Stimulated activated CD4-positive, alpha-beta T cell treated with anti-CD3 and anti-CD28 coated beads, Interleukin-15, amount 100 ng/mL, for 24 hours (primary cell): Measurements from ENCODE around the gene CAMK2D.
"Not testable (repeated sequence)": the region's sequence is repeated elsewhere in the genome, so short reads cannot be mapped to it uniquely, and the experiment has no call there.

Source experiments
- DNase-seq: peaks from one replicate; pipeline ENCODE4 v3.0.0-alpha.2; 2020

Gene CAMK2D

DNA sequence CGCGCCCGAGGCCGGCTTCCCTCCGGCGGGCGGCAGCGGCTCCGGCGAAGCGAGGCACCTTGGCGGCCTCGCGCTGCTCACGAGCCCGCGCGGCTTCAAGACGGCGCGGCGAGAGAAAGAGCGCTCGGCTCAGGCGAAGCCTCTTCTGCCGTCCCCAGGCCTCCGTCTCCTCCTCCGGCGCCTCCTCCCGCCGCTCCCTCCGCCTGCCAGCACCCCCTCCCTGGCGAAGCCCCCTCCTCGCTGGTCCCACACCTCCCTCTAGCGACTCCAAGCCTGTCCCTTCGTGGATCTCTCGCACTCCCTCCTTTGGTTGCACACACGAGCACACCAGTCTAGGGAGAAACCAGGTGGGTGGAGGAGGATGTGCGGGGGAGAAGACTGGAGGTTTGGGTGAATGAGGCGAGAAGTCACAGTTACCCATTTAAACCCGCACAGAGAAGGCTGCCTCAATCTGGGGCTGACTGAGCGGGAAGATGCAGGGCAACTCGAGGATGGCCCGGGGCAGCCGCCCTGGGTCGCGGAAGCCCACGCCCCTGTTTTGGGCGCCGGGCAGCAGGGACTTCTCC is at the start of gene CAMK2D:
CAMK2D (minus strand) TSS at position 119 of the 566 bp plus-strand sequence. CDS start 670 bp downstream, outside the sequence.
- peak; percentile 88 for DNase-seq

DNA sequence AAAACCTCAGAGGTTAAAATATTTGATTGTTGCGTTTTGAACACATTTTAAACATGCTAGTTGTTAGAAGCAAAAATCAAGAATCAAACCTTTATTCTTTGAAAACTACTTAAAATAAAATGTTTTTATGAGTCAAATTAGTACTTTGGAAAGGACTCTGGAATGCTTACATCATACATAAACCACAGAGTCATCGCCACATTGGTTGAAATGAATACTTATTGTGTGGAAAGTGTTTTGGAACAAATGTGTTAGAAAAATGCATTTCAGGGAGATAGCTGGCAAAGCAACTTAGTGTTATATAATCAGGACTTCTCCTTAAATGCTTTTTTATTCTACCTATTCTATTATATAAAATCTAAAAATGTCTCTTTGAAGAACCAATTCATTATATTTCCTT is 49.4 kb upstream of the CAMK2D start:
- DNase-seq = no peak

- DNase-seq = no peak
Observed at GRCh38 chr4:113809311-113809710, 47.8 kb upstream of the CAMK2D start.

DNA sequence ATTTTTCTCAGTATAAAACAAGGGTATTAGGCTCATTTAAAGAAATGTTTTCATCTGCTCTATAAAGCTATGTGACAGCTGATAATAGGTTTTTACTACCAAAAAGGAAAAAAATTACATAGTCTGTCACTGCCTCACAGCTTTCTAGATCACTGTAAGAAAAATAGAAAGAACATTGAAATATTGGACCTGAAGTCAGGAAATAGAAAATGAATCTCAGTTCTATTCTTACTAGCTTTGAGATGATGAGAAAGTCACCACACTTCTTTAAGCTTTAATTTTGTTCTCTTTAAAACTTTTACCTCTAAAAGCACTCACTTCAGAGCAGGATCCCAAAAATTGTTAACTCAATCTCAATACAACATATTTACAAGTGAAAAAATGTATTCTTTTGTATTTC is 45.3 kb upstream of the CAMK2D start:
- DNase-seq = no peak

- no peak for DNase-seq
Observed at GRCh38 chr4:113801882-113802281, 40.3 kb upstream of the CAMK2D start.

- not testable (repeated sequence) for DNase-seq
Observed at GRCh38 chr4:113796381-113796780, 34.8 kb upstream of the CAMK2D start.

DNA sequence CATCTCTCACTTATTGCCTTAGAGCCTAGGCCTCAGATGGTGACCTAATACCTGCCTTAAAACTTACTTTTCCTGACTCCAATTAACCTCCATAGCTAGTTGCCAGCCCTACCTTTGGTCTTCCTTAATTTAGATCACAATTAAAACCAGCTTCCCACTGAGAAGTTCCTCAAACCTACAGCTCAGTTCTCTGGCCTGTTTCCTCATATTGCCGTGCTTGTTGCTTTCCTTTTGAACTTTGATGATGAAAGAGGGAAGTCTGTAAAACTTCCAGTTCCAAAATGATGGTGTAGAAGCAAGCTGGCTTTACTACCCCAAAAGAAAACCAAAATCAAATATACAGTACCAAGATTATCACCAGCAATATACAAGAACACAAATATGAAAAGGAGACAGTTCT is 28.9 kb upstream of the CAMK2D start:
- no peak for DNase-seq

DNA sequence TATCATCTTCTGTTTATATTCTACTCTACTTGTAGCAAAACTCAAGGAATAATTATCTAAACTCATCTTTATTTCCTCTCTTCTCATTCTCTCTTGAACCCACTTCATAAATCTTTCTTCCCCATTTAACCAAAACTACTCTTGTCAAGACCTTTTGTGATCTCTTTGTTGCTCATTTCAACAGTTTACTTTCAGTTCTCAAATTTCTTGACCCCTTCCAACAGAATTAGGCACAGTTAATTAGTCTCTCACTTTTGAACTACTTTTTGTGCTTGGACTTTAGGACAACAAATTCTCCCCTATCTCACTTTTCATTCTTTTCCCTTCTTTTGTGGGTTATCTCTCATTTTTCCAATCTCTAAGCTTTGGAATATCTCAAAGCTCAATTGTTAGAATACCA is 27.4 kb upstream of the CAMK2D start:
- no peak for DNase-seq

- DNase-seq = no peak
Observed at GRCh38 chr4:113785781-113786180, 24.2 kb upstream of the CAMK2D start.

DNA sequence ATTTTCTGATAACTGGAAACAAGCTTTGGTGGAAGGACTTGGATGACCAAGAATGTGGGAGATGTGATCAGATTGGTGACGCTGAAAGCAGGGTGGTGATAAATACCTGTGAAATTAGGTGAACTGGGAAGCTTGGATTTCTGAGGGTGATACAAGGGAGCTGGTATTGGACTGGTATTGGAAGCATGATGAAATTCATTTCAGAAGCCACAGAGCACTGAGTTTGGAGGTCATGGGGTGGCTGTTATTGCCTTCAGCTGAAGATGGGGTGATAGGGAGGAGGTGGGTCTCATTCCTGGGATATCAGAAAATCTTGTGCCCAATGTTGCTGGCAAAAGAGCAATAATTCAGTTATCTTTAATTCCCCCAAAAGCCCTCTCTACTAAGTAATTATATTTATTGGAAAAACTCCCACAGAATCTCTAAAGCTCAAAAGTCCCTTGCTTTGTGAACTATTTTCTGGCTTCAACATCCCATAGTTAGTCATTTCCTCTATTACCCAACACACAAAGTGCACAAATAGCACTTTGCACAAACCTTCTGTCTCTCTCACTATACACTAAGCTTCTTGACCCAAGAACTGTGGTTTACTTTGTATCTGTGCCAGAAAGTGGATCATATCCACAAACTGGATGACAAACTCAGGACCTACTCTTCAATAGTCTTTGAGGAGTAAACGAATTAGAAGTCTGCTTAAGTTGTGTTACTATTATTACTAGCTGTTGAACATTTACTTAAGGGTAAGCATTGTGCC is 23.1 kb upstream of the CAMK2D start:
- DNase-seq = no peak

DNA sequence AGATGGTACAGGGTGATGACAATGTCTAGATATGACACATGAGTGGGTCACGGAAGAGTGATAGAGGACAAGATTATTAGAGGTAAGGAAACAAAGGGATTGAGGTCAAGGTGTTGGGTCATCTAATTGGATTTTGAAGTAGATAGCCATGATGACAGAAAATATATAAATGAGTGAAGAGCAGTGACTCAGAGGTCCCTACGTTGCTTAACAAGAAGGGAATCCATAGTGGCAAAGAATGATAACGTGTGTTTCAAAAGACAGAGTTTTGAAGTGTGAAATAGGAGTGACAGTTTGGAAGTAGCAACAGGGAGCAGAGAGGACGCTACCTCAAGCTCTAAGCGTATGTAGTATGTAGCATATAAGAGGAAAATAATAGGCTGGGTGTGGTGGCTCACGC is 22.2 kb upstream of the CAMK2D start:
- DNase-seq = no peak

- DNase-seq = no peak
Observed at GRCh38 chr4:113783289-113783688, 21.8 kb upstream of the CAMK2D start.

GRCh38 chr4:113781439-113782040 is 20.0 kb upstream of the CAMK2D start:
- no peak for DNase-seq

- DNase-seq = no peak
Observed at GRCh38 chr4:113776679-113777078, 15.1 kb upstream of the CAMK2D start.

GRCh38 chr4:113776016-113776415 is 14.5 kb upstream of the CAMK2D start:
- DNase-seq = no peak

DNA sequence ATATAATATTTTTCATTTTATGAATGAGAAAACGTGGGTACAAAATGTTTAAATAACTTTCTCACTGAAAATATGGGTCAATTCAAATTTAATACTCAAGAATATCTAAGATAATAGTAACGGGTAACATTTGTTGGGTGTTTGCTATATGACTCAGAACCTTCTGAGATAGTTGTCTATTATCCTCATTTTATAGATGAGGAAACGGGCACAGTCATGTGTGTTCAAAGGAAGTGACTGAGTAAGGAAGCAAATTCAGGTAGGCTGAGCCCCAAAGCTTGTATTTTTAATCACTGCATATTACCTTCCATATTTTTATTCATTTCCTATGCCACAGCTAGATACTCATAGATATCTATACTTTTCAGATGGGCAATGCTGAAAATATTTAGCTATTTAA is 12.2 kb upstream of the CAMK2D start:
- no peak for DNase-seq

DNA sequence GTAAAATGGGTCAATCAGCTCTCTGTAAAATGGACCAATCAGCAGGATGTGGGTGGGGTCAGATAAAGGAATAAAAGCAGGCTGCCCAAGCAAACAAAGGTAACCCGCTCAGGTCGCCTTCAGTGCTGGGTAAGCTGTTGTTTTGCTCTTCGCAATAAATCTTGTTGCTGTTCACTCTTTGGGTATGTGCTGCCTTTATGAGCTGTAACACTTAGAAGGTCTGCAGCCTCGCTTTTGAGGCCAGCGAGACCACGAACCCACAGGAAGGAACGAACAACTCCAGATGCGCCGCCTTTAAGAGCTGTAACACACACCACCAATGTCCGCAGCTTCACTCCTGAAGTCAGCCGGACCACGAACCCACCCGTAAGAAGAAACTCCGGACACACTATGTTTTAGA is 11.5 kb upstream of the CAMK2D start:
- no peak for DNase-seq

DNA sequence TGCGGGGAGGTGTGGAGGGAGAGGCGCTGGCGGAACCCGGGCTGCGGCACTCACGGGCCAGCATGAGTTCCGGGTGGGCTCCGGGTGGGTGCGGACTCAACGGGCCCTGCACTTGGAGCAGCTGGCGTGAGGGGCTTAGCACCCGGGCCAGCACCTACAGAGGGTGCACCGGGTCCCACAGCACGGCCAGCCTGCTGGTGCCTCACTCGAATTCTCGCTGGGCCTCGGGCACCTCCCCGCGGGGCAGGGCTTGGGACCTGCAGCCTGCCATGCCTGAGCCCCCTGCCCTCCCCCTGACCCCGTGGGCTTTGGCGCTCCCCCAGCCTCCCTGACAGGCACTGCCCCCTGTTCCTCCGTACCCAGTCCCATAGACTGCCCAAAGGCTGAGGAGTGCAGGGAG is 10.8 kb upstream of the CAMK2D start:
- no peak for DNase-seq

DNA sequence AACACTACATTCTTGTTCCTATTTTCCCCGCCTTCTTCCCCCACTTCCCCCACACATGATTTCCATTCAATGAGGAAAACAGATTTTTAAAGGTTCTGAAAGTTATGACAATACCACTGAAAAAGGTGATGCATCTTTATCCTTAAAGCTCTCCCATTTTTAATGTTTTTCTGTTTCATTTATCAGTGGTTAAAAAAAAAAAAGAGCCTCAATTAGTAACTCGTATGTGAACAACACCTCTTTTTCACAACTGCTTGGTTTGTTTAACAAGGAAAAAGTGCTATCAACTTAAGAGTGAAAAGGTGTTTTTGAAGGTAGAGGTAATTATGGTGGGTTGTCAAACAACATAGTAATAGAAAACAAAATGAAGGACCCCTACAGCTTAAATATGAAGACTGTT is 8.2 kb upstream of the CAMK2D start:
- no peak for DNase-seq

GRCh38 chr4:113768952-113769351 is 7.4 kb upstream of the CAMK2D start:
- no peak for DNase-seq

DNA sequence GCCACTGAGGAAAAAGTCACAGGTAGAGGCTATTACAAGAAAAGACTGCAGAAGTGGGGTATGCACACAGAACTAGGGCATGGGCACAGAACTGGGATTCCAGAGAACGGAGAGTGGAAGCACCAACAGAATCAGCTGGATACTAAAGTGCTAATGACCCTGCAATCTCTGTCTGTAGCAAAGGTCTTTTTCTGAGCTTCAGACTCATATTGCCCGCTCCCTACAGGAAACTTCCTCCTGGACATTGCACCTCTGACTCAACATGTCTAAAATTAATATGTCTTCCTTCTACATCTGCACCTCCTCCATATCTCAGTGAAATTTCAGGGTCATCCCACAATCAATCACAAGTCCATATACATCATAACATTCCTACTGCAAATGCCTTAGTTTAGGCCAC is 5.3 kb upstream of the CAMK2D start:
- DNase-seq = no peak

DNA sequence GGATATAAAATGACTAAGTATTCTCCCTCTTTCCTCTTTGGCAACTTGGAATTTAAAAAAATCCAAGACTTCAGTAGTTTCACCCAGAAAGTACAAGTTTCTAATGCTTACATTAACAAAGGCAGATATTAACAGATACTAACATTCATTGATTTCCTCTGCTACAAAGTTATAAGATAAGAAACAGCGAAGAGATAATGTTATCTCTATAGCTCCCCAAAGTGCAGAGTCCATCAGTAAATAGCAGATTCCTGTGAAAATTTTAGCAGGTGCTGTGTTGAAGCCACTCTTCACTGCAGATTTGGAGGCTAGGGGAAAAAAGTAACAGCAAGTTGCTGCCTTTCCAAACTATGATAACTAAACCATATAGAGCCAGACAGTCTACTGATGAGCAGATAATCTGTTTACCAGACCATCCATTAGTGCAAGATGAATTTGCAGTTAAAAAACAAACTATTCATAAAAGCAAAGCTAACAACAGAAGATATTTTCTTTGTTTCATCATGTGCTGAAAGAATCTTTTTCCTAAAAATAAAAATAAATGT is 3.3 kb upstream of the CAMK2D start:
- DNase-seq = no peak

GRCh38 chr4:113763923-113764322 is 2.4 kb upstream of the CAMK2D start:
- DNase-seq = not testable (repeated sequence)

- no peak for DNase-seq
Observed at GRCh38 chr4:113763029-113763285, 1.4 kb upstream of the CAMK2D start.
